Measurements from ENCODE around the gene RAP1GAP2. TPM values are rescaled to one million over a fixed set of nuclear protein-coding genes. Genes with fewer than 3 reads are reported as not detected.
A peak's percentile ranks its signal among the peaks of the same experiment; 100 is the strongest.

The RAP1GAP2 gene
- total RNA-seq, 4 donors from 2014 or later, result 30.6 to 60.2 (median 41.9) TPM

DNA sequence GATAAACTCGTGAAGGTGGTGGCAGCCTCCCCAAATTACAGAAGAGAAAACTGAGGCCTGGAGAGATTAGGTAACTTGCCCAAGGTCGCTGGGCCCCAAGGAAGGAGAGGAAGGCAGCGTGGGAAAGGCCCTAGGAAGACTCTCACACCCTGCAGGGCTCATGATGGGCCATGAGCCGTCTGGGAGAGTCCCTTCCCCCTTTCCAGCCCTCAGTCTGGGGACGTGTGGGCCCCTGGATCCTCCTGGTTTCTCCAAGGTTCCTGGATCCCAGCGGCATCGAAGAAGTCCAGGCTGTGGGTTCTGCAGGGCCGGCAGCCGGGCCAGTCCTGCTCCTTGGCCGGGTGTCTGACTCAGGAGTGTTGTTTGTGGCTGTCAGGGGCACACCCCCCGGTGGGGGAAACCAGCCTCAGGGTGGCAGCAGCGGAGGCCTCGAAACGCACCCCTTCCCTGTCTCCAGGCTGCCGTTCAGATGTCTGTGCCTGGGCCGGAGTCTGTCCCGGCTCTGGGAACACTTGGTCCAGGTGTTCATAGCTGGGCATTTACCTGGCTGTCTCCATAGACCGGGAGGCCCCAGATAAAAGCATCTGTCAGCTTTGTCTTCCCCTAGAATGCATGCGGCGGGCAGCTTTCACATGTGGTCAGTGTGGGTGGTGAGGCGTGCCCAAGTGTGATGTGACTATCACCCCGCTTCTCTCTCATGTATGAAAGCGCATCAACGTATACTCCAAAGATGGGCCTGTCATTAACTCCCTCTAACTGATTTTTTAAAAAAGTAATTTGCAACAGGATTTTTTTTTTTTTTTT, 3.7 kb upstream of the RAP1GAP2 start:
- H3K4me3 ChIP-seq, result no peak overlapping the region
- H3K4me1 ChIP-seq, result peaks cover 0 to 30% (median 17%) of the 10 kb centered on the region in 4 donors
- no peaks in the 10 kb centered on the region for H3K36me3 ChIP-seq
- no peaks in the 10 kb centered on the region for H3K9me3 ChIP-seq
- peak in 1 of 3 donors; percentile 23 for DNase-seq
- no peaks in the 10 kb centered on the region for H3K27me3 ChIP-seq
- no peak for TF ChIP-seq POLR2A (IDR thresholded peaks at IDR 0.05)
- no peak overlapping the region for H3K27ac ChIP-seq

DNA sequence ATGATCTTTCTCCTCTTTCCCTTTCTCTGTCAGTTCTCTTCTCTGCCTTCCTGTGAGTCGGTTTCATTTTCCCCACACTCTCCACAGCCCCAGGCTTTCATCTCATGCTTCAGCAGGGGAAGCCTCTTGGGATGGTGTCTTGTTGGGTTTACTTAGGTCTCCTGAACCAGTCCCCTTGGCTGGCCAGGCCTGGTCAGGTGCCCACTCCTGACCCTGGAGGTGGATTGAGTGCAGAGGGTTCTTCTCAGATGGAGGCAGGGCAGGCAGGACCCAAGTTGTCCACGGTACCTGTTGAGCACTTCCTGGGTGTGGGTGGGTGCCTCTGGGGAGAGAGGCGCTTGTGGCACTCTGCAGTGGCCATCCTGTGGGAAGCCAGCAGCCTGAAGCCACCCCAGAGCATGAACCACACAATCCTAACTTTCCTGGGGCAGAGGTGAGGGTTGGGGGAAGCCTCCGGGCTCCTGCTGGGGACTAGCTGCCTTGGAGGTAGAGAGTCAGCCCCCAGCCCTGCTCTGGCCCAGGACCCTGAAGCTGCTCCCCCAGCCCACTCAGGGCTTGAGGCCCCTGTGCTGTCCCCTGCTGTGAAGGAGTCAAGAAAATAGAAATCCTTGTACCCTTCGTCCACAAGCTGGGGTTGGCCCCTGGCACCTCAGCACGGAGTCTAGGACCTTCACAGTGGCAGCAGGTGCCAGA, 2.0 kb upstream of the RAP1GAP2 start:
- no peak for DNase-seq
- H3K4me3 ChIP-seq, result no peak overlapping the region
- H3K9me3 ChIP-seq, result no peaks in the 10 kb centered on the region
- no peak overlapping the region for H3K27ac ChIP-seq
- no peaks in the 10 kb centered on the region for H3K27me3 ChIP-seq
- H3K4me1 ChIP-seq, result peaks cover 0 to 32% (median 24%) of the 10 kb centered on the region in 4 donors
- no peak for TF ChIP-seq POLR2A (IDR thresholded peaks at IDR 0.05)
- TF ChIP-seq, protein P1, sequence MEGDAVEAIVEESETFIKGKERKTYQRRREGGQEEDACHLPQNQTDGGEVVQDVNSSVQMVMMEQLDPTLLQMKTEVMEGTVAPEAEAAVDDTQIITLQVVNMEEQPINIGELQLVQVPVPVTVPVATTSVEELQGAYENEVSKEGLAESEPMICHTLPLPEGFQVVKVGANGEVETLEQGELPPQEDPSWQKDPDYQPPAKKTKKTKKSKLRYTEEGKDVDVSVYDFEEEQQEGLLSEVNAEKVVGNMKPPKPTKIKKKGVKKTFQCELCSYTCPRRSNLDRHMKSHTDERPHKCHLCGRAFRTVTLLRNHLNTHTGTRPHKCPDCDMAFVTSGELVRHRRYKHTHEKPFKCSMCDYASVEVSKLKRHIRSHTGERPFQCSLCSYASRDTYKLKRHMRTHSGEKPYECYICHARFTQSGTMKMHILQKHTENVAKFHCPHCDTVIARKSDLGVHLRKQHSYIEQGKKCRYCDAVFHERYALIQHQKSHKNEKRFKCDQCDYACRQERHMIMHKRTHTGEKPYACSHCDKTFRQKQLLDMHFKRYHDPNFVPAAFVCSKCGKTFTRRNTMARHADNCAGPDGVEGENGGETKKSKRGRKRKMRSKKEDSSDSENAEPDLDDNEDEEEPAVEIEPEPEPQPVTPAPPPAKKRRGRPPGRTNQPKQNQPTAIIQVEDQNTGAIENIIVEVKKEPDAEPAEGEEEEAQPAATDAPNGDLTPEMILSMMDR (IDR thresholded peaks at IDR 0.05), result no peak
- no peaks in the 10 kb centered on the region for H3K36me3 ChIP-seq

- no peaks in the 10 kb centered on the region for H3K27me3 ChIP-seq
- H3K36me3 ChIP-seq, result no peaks in the 10 kb centered on the region
- H3K4me3 ChIP-seq, result peak overlapping the region; percentile 25 to 36 (median 32)
- TF ChIP-seq POLR2A (IDR thresholded peaks at IDR 0.05), result no peak
- TF ChIP-seq, protein P1 (IDR thresholded peaks at IDR 0.05), result no peak
- DNase-seq, result no peak
- H3K4me1 ChIP-seq, result peaks cover 0 to 32% (median 23%) of the 10 kb centered on the region in 4 donors
- no peaks in the 10 kb centered on the region for H3K9me3 ChIP-seq
- peak overlapping the region in 2 of 4 donors; percentile 60 to 68 for H3K27ac ChIP-seq
Observed at GRCh38 chr17:2795441-2796163, 636 bp upstream of the RAP1GAP2 start.

- no peaks in the 10 kb centered on the region for H3K9me3 ChIP-seq
- peak overlapping the region in 3 of 4 donors; percentile 58 to 68 (median 60) for H3K27ac ChIP-seq
- peaks cover 0 to 30% (median 19%) of the 10 kb centered on the region in 4 donors for H3K4me1 ChIP-seq
- no peak for DNase-seq
- TF ChIP-seq, protein P1 (IDR thresholded peaks at IDR 0.05), result no peak
- no peak for TF ChIP-seq POLR2A (IDR thresholded peaks at IDR 0.05)
- no peaks in the 10 kb centered on the region for H3K36me3 ChIP-seq
- no peaks in the 10 kb centered on the region for H3K27me3 ChIP-seq
- peak overlapping the region in 3 of 4 donors; percentile 1 to 35 (median 3) for H3K4me3 ChIP-seq
Observed at GRCh38 chr17:2797226-2797625, 988 bp downstream of the RAP1GAP2 start.

- peaks cover 0 to 26% (median 19%) of the 10 kb centered on the region in 4 donors for H3K4me1 ChIP-seq
- TF ChIP-seq, protein P1 (IDR thresholded peaks at IDR 0.05), result no peak
- peak in 1 of 2 donors; percentile 41 for TF ChIP-seq POLR2A (IDR thresholded peaks at IDR 0.05)
- H3K27ac ChIP-seq, result peak overlapping the region in 2 of 4 donors; percentile 58 to 68
- no peaks in the 10 kb centered on the region for H3K9me3 ChIP-seq
- peak in 2 of 3 donors; percentile 70 to 79 for DNase-seq
- no peaks in the 10 kb centered on the region for H3K36me3 ChIP-seq
- peak overlapping the region in 2 of 4 donors; percentile 1 to 3 for H3K4me3 ChIP-seq
- H3K27me3 ChIP-seq, result no peaks in the 10 kb centered on the region
Observed at GRCh38 chr17:2797637-2798036, 1.4 kb downstream of the RAP1GAP2 start.

Measured in Peyer's patch (tissue), 4 donors.